Nephron (organoid): ENCODE results near the gene RASA3.
"Not testable (repeated sequence)": the region's sequence is repeated elsewhere in the genome, so short reads cannot be mapped to it uniquely, and the experiment has no call there.

Experiments used
- H3K27ac Mint-ChIP-seq, 3 experiments: 2 replicates each; pipeline ENCODE4 v1.8.0; 2020; ENCODE audit warnings: mixed read lengths in 3 of 3, mild to moderate bottlenecking in 2 of 3, moderate library complexity in 1 of 3
- H3K27me3 Mint-ChIP-seq: 2 replicates; pipeline ENCODE4 v1.8.0; 2021; ENCODE audit warnings: low read depth, mild to moderate bottlenecking, moderate library complexity, mixed read lengths
- H3K36me3 Mint-ChIP-seq: 2 replicates; pipeline ENCODE4 v1.8.0; 2020; ENCODE audit warnings: low read depth, mixed read lengths
- H3K4me1 Mint-ChIP-seq: 2 replicates; pipeline ENCODE4 v1.8.0; 2020; ENCODE audit warnings: mixed read lengths
- H3K4me3 Mint-ChIP-seq, 3 experiments: 2 replicates each; pipeline ENCODE4 v1.8.0; 2020; ENCODE audit warnings: mild to moderate bottlenecking in 3 of 3, mixed read lengths in 3 of 3, moderate library complexity in 2 of 3
- H3K9me3 Mint-ChIP-seq: 2 replicates; pipeline ENCODE4 v1.8.0; 2020; ENCODE audit warnings: mixed read lengths
- CTCF ChIP-seq, 3 experiments: fragments of 200-600 bp; sonication (generic); IDR thresholded peaks; one replicate each; pipeline ENCODE4 v1.5.0; 2021; ENCODE audit warnings: antibody characterized with exemption in 3 of 3; ENCODE audit not compliant: unreplicated experiment in 3 of 3

The RASA3 gene

DNA sequence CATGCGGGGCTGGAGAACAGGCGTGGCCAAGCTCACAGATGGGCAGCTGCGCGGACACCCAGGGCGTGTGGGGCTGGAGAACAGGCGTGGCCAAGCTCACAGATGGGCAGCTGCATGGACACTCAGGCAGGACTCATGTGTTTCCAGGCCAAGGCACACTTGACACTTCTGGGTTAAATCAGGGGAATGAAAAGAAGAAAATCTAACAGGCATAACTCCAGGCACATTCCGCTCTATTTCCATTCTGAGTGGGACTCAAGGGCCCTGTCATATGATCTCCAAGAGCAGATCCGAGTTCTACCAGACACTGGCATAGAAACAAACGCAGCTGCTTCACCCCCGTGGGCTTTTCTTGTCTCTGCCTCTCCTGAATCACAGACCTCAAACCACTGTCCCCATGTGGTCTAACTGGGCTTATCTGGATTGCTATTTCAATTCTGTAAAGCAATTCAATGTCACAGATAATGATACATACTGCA, 141.2 kb downstream of the RASA3 start:
- TF ChIP-seq CTCF (IDR thresholded peaks at IDR 0.05; ENCODE audit: unreplicated experiment in 3 of 3): no peak
- Mint-ChIP-seq H3K36me3 (peaks cover 31% of the 10 kb centered on the region), H3K9me3 (no peaks in the 10 kb centered on the region)

GRCh38 chr13:113990321-113990837, 142.0 kb downstream of the RASA3 start:
- TF ChIP-seq CTCF (IDR thresholded peaks at IDR 0.05; ENCODE audit: unreplicated experiment in 3 of 3): no peak
- peaks cover 31% of the 10 kb centered on the region for H3K36me3 Mint-ChIP-seq
- H3K27me3 Mint-ChIP-seq: no peaks in the 10 kb centered on the region
- H3K27ac Mint-ChIP-seq: no peak overlapping the region
- H3K9me3 Mint-ChIP-seq: no peaks in the 10 kb centered on the region
- peaks cover 22% of the 10 kb centered on the region for H3K4me1 Mint-ChIP-seq
- no peak overlapping the region for H3K4me3 Mint-ChIP-seq

More for the DNA sequence above, 141.2 kb downstream of the RASA3 start:
- Mint-ChIP-seq H3K4me1 (peaks cover 22% of the 10 kb centered on the region), H3K4me3 (no peak overlapping the region), H3K27me3 (no peaks in the 10 kb centered on the region), H3K27ac (peak overlapping the region in 2 of 3 experiments; percentile 45 to 55)

- TF ChIP-seq CTCF (IDR thresholded peaks at IDR 0.05; ENCODE audit: unreplicated experiment in 3 of 3): no peak
- no peaks in the 10 kb centered on the region for H3K27me3 Mint-ChIP-seq
- H3K27ac Mint-ChIP-seq: no peak overlapping the region
- H3K36me3 Mint-ChIP-seq: peaks cover 31% of the 10 kb centered on the region
- H3K4me3 Mint-ChIP-seq: no peak overlapping the region
- no peaks in the 10 kb centered on the region for H3K9me3 Mint-ChIP-seq
- peaks cover 22% of the 10 kb centered on the region for H3K4me1 Mint-ChIP-seq
These were observed 142.7 kb downstream of the RASA3 start for GRCh38 chr13:113989585-113990300.

GRCh38 chr13:113988859-113989258, 143.6 kb downstream of the RASA3 start:
- Mint-ChIP-seq H3K36me3 (peaks cover 26% of the 10 kb centered on the region), H3K4me1 (peaks cover 17% of the 10 kb centered on the region)
- not testable (repeated sequence) for H3K27ac Mint-ChIP-seq, H3K9me3 Mint-ChIP-seq, H3K27me3 Mint-ChIP-seq, H3K4me3 Mint-ChIP-seq

- TF ChIP-seq CTCF (IDR thresholded peaks at IDR 0.05; ENCODE audit: unreplicated experiment in 3 of 3): no peak
- Mint-ChIP-seq H3K27ac (no peak overlapping the region), H3K36me3 (peaks cover 33% of the 10 kb centered on the region), H3K27me3 (peaks cover 3% of the 10 kb centered on the region), H3K4me3 (no peak overlapping the region), H3K9me3 (no peaks in the 10 kb centered on the region), H3K4me1 (peaks cover 5% of the 10 kb centered on the region)
These were observed 150.1 kb downstream of the RASA3 start for GRCh38 chr13:113982296-113982661.

DNA sequence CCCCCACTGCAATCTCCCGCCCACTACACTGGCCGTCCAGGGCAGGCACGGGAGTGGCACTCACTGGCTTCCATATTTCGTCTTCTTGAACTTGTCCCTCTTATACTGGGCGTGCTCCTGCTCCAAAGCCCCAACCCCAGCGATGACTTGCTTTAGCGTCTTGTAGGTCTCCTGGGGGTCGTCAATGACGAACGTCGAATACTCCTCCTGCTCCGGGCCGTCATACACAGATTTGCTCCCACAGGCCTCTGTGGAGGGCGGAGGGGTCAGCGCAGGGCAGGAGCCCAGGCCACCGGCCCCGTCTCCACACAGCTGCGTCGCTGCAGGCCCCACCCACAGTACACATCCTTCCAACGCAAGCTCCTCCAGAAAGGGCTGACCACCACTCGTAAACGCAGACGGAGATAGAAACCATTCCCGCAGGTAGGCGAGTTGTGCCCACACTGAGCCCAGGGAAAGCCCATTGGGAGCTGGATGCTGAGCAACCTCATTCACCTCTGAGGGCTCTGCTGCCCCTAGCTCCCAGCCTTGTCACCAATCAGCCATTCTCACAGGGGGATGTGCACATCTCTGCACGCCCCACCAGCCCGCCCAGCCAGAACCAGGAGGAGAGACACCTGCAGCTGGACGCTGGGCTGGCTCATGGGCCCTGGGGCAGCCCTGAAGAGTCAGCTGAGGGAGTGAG, 150.7 kb downstream of the RASA3 start:
- no peak overlapping the region for H3K27ac Mint-ChIP-seq
- H3K27me3 Mint-ChIP-seq: peaks cover 3% of the 10 kb centered on the region
- peaks cover 33% of the 10 kb centered on the region for H3K36me3 Mint-ChIP-seq
- no peaks in the 10 kb centered on the region for H3K9me3 Mint-ChIP-seq
- no peak for TF ChIP-seq CTCF (IDR thresholded peaks at IDR 0.05; ENCODE audit: unreplicated experiment in 3 of 3)
- no peak overlapping the region for H3K4me3 Mint-ChIP-seq
- peaks cover 5% of the 10 kb centered on the region for H3K4me1 Mint-ChIP-seq
